ENCODE results near the gene C1QTNF5. TPM values are rescaled to one million over a fixed set of nuclear protein-coding genes. Genes with fewer than 3 reads are reported as not detected.

Gene C1QTNF5
- total and polyA plus RNA-seq, 2 donors = 17.4 to 46.7 TPM

- WGBS = 88% methylated on average over 10 of the region's 10 CpGs
- no peak for DNase-seq (ENCODE audit: extremely low spot score)
- no peak overlapping the region for H3K27ac ChIP-seq (ENCODE audit: low read depth)
- H3K4me3 ChIP-seq (ENCODE audit: low read depth, low read length) = no peak overlapping the region
- no peaks in the 10 kb centered on the region for H3K4me1 ChIP-seq (ENCODE audit: insufficient read depth)
- no peaks in the 10 kb centered on the region for H3K36me3 ChIP-seq (ENCODE audit: insufficient read depth)
Measured at GRCh38 chr11:119342362-119343130, 1.9 kb upstream of the C1QTNF5 start.

- H3K4me3 ChIP-seq (ENCODE audit: low read depth, low read length) = no peak overlapping the region
- H3K4me1 ChIP-seq (ENCODE audit: insufficient read depth) = no peaks in the 10 kb centered on the region
- 83% methylated on average over 7 of the region's 7 CpGs for WGBS
- no peaks in the 10 kb centered on the region for H3K36me3 ChIP-seq (ENCODE audit: insufficient read depth)
- H3K27ac ChIP-seq (ENCODE audit: low read depth) = no peak overlapping the region
- no peak for DNase-seq (ENCODE audit: extremely low spot score)
Measured at GRCh38 chr11:119342023-119342300, 1.3 kb upstream of the C1QTNF5 start.

DNA sequence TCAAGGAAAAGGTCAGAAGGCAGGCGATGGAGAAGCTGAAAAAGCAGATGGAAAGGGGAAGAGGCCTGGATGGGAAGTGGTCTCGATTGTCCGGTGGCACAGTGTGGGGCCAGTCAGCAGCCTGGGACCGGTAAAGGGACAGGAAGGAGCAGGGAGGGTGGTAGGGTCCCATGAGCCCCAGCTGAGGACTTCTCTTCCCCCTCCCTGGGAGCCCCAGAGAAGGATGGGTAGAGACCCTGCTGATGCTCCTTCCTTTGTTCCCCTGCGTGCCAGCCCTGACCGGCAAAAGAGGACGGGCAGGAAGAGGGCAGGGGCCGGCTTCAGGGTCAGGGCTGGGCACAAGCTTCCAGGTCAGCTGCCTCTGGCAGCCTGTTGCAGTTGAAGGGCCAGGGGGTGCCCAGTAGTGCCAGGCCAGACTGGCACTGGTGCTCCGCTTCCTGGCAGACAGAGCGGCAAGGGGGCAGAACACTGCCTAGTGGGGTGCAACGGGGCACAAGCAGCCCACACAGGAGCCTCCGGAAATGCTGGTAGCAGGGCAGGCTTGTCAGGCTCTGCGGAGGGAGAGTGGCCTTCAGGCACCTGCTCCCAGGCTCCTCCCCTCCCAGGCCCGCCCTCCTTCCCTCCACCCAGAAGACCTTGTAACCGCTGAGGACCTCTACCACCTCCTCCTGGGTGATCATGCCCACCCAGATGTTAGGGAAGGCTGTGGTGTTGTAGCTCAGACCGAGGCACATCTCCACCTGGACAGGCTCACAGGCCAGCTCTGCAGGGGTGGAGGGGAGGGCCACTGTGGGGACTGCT is 739 bp upstream of the C1QTNF5 start:
- Histone ChIP-seq H3K4me3 (ENCODE audit: low read depth, low read length) (no peak overlapping the region), H3K4me1 (ENCODE audit: insufficient read depth) (no peaks in the 10 kb centered on the region), H3K27ac (ENCODE audit: low read depth) (peak overlapping the region; percentile 38), H3K36me3 (ENCODE audit: insufficient read depth) (no peaks in the 10 kb centered on the region)
- no peak for DNase-seq (ENCODE audit: extremely low spot score)
- 56% methylated on average over 16 of the region's 16 CpGs for WGBS

DNA sequence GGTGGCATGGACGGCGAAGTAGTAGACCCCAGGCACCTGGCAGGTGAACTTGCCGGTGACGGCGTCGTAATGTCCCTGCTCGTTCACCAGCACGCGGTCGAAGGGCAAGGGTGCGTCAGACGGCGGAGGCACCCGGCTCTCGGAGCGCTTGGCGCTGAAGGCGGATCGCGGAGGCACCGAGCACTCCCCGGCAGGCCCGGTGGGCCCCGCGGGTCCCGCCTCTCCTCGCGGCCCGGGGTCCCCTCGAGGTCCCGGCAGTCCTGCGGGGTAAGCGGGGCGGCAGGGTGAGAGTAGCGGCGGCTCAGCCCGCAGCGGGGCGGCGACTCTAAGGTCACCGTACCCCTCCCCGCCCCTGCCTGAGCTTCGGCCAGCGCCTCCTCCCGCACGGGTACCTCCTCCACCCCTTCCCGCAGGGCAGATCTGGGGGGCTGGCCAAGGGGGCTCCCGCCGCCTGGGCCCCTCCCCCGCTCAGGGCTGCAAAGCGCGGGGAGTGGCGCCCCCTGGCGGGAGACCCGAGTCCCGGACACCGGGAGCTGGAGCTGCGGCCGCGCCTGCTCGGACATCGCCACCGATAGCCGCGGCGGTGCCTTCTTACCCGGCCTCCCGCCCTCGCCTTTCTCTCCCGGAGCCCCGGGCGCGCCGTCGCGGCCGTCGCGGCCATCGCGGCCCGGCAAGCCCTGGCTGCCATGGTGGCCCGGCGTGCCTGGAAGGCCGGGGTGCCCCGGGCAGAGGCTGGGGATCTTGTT is 921 bp downstream of the C1QTNF5 start:
- WGBS = 3% methylated on average over 85 of the region's 86 CpGs
- Histone ChIP-seq H3K36me3 (ENCODE audit: insufficient read depth) (no peaks in the 10 kb centered on the region), H3K27ac (ENCODE audit: low read depth) (peak overlapping the region; percentile 78), H3K4me1 (ENCODE audit: insufficient read depth) (peaks cover 4% of the 10 kb centered on the region), H3K4me3 (ENCODE audit: low read depth, low read length) (peak overlapping the region; percentile 53)
- DNase-seq (ENCODE audit: extremely low spot score) = no peak

- Histone ChIP-seq H3K4me1 (ENCODE audit: insufficient read depth) (peaks cover 4% of the 10 kb centered on the region), H3K36me3 (ENCODE audit: insufficient read depth) (no peaks in the 10 kb centered on the region), H3K27ac (ENCODE audit: low read depth) (no peak overlapping the region), H3K4me3 (ENCODE audit: low read depth, low read length) (peak overlapping the region; percentile 53)
- 33% methylated on average over 11 of the region's 11 CpGs for WGBS
- DNase-seq (ENCODE audit: extremely low spot score) = no peak
Measured at GRCh38 chr11:119338965-119339588, 1.6 kb downstream of the C1QTNF5 start.

- H3K27ac ChIP-seq (ENCODE audit: low read depth) = no peak overlapping the region
- no peak overlapping the region for H3K4me3 ChIP-seq (ENCODE audit: low read depth, low read length)
- DNase-seq (ENCODE audit: extremely low spot score) = peak; percentile 77
Measured at GRCh38 chr11:119338318-119338890, 2.3 kb downstream of the C1QTNF5 start.

DNA sequence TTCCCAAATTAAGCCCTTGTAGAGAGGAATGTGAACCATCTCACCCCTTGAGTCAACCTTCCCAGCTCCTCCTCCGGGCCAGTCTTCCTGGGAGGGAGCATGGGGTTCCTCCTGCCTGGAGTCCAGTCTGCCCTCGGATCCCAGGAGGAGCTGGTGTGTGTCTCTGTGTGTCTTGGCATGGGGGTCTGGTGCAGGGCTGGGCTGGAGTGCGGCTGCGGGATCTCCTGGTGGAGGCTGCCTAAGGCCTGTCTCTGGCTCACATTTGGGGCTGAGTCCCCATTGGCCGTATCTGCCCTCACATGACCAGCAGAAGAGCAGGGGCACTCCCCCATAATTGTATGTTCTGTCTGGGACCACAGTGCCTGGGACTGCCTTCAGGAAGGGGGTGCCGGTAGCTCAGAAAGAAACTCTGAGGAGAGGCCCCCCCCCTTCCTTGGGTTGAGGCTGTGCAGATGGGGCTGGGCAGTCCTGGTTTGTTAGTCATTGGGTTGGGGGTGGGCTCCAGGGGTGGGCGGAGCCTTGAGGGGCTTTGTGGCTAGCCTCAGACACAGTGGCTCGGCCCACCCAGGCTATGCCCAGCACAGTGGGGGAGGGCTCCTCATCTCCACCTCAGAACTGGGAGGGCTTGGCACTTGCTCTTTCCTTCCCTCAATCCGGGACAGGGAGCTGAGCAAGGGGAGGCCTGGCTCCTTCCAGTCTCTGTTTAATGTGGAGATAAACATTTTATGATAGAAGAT is 2.9 kb downstream of the C1QTNF5 start:
- Histone ChIP-seq H3K4me3 (ENCODE audit: low read depth, low read length) (no peak overlapping the region), H3K36me3 (ENCODE audit: insufficient read depth) (no peaks in the 10 kb centered on the region), H3K27ac (ENCODE audit: low read depth) (peak overlapping the region; percentile 33), H3K4me1 (ENCODE audit: insufficient read depth) (peaks cover 4% of the 10 kb centered on the region)
- no peak for DNase-seq (ENCODE audit: extremely low spot score)
- 22% methylated on average over 9 of the region's 9 CpGs for WGBS

More at GRCh38 chr11:119338318-119338890, 2.3 kb downstream of the C1QTNF5 start:
- WGBS = 10% methylated on average over 17 of the region's 17 CpGs
- no peaks in the 10 kb centered on the region for H3K36me3 ChIP-seq (ENCODE audit: insufficient read depth)
- peaks cover 4% of the 10 kb centered on the region for H3K4me1 ChIP-seq (ENCODE audit: insufficient read depth)

GRCh38 chr11:119336744-119337469 is 3.8 kb downstream of the C1QTNF5 start:
- no peak for DNase-seq (ENCODE audit: extremely low spot score)
- no peak overlapping the region for H3K27ac ChIP-seq (ENCODE audit: low read depth)
- H3K36me3 ChIP-seq (ENCODE audit: insufficient read depth) = no peaks in the 10 kb centered on the region
- H3K4me1 ChIP-seq (ENCODE audit: insufficient read depth) = peaks cover 4% of the 10 kb centered on the region
- 77% methylated on average over 9 of the region's 9 CpGs for WGBS
- no peak overlapping the region for H3K4me3 ChIP-seq (ENCODE audit: low read depth, low read length)

DNA sequence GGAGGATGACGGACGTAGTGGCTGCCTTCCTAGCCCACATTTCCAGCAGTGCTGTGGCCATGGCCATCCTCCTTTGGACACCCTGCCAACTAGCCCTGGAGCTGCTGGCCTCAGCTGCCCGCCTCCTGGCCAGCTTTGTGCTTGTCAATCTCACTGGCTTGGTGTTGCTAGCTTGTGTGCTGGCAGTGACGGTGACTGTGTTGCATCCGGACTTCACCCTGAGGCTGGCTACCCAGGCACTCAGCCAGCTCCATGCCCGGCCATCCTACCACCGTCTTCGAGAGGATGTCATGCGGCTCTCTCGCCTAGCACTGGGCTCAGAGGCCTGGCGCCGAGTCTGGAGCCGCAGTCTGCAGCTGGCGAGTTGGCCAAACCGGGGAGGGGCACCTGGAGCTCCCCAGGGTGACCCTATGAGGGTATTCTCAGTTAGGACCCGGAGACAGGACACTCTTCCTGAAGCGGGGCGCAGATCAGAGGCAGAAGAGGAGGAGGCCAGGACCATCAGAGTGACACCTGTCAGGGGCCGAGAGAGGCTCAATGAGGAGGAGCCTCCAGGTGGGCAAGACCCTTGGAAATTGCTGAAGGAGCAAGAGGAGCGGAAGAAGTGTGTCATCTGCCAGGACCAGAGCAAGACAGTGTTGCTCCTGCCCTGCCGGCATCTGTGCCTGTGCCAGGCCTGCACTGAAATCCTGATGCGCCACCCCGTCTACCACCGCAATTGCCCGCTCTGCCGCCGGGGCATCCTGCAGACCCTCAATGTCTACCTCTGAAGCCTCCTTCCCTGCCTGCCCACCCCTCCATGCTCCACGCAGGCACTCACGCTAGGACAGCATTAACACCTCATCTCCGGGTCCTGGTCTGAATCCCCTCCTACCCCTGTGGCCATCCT is 4.8 kb downstream of the C1QTNF5 start:
- WGBS = 86% methylated on average over 30 of the region's 30 CpGs
- H3K4me3 ChIP-seq (ENCODE audit: low read depth, low read length) = no peak overlapping the region
- no peak for DNase-seq (ENCODE audit: extremely low spot score)
- H3K36me3 ChIP-seq (ENCODE audit: insufficient read depth) = no peaks in the 10 kb centered on the region
- peaks cover 4% of the 10 kb centered on the region for H3K4me1 ChIP-seq (ENCODE audit: insufficient read depth)
- no peak overlapping the region for H3K27ac ChIP-seq (ENCODE audit: low read depth)

DNA sequence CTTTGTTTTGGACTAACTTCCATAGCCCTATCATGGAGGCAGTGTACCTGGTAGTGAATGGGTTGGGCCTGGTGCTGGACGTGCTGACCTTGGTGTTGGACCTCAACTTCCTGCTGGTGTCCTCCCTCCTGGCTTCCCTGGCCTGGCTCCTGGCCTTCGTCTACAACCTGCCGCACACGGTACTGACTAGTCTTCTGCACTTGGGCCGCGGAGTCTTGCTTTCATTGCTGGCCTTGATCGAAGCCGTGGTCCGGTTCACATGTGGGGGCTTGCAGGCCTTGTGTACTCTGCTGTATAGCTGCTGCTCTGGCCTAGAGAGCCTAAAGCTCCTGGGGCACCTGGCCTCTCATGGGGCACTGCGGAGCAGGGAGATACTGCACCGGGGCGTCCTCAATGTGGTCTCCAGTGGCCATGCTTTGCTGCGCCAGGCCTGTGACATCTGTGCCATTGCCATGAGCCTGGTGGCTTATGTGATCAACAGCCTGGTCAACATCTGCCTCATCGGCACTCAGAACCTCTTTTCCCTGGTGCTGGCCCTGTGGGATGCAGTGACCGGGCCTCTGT is 5.5 kb downstream of the C1QTNF5 start:
- H3K27ac ChIP-seq (ENCODE audit: low read depth) = no peak overlapping the region
- H3K36me3 ChIP-seq (ENCODE audit: insufficient read depth) = no peaks in the 10 kb centered on the region
- no peak for DNase-seq (ENCODE audit: extremely low spot score)
- whole genome bisulfite sequencing = 63% methylated on average over 15 of the region's 15 CpGs
- peak overlapping the region; percentile 89 for H3K4me3 ChIP-seq (ENCODE audit: low read depth, low read length)
- peaks cover 4% of the 10 kb centered on the region for H3K4me1 ChIP-seq (ENCODE audit: insufficient read depth)

DNA sequence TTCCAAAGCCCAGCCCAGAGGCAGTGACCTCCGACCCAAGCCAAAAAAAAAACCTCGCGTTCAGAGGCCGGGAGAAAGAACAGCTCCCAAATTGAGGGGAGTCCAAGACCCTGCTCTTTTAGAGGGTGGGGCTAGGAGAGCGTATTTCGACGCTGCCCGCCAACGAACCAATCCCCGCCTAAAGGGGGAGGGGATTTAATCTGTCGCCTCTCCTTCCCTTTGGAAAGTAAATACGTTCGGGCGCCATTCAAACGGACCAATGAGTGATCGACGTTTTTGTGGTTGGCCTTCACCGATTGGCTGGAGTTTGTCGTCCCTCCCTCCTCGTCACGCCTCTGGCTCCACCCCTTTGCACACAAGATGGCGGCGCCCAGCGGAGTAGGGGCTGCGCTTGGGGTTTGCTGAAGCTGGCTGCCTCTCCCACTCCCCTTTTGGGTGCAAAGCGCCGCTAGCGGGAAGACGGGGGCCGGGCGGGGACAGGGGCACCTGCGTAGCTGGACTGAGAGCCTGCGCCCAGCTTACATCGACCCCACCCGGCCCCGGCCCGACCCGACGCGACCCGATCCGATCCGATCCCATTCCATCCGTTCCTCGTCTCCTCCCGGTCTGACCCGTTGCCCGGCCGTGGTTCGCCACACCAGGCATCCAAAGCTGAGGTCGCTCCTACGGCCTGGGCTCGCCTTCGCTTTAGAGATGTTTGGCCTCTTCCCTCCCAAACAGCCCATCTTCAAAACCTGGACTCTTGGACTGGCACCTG is 6.3 kb downstream of the C1QTNF5 start, which contains the start of gene RNF26:
Gene RNF26, plus strand, starts transcription at position 354 of the 757 bp plus-strand sequence. CDS start 596 bp downstream, outside the sequence.
- peaks cover 4% of the 10 kb centered on the region for H3K4me1 ChIP-seq (ENCODE audit: insufficient read depth)
- peak within 1 kb of the TSS; percentile 94 for H3K27ac ChIP-seq (ENCODE audit: low read depth)
- under 1% methylated on average over 54 of the region's 54 CpGs for WGBS
- no peaks in the 10 kb centered on the region for H3K36me3 ChIP-seq (ENCODE audit: insufficient read depth)
- peak within 1 kb of the TSS; percentile 89 for H3K4me3 ChIP-seq (ENCODE audit: low read depth, low read length)
- DNase-seq (ENCODE audit: extremely low spot score) = peak; percentile 98
